D721Med (cell line): ENCODE measurements around the gene INSR.

Source experiments
- DNase-seq: peaks from one replicate; pipeline ENCODE4 v3.0.0; 2011; ENCODE audit warnings: low spot score; ENCODE audit not compliant: insufficient read length
- FAIRE-seq: peaks from 2 replicates; lab custom pipeline; 2011; peaks lifted over from hg19 to GRCh38; lab: Jason Lieb, UNC
- TF ChIP-seq, protein P1 (sequence below): IDR thresholded peaks from 2 replicates; pipeline ENCODE4 v1.5.1; 2012; ENCODE audit warnings: mild to moderate bottlenecking, control low read depth; ENCODE audit not compliant: insufficient read depth; ENCODE audit errors: missing control alignments

INSR gene

GRCh38 chr19:7195046-7195445 is 99.2 kb downstream of the INSR start:
- FAIRE-seq (no peak), DNase-seq (no peak)
- TF ChIP-seq, protein P1, sequence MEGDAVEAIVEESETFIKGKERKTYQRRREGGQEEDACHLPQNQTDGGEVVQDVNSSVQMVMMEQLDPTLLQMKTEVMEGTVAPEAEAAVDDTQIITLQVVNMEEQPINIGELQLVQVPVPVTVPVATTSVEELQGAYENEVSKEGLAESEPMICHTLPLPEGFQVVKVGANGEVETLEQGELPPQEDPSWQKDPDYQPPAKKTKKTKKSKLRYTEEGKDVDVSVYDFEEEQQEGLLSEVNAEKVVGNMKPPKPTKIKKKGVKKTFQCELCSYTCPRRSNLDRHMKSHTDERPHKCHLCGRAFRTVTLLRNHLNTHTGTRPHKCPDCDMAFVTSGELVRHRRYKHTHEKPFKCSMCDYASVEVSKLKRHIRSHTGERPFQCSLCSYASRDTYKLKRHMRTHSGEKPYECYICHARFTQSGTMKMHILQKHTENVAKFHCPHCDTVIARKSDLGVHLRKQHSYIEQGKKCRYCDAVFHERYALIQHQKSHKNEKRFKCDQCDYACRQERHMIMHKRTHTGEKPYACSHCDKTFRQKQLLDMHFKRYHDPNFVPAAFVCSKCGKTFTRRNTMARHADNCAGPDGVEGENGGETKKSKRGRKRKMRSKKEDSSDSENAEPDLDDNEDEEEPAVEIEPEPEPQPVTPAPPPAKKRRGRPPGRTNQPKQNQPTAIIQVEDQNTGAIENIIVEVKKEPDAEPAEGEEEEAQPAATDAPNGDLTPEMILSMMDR = no peak

DNA sequence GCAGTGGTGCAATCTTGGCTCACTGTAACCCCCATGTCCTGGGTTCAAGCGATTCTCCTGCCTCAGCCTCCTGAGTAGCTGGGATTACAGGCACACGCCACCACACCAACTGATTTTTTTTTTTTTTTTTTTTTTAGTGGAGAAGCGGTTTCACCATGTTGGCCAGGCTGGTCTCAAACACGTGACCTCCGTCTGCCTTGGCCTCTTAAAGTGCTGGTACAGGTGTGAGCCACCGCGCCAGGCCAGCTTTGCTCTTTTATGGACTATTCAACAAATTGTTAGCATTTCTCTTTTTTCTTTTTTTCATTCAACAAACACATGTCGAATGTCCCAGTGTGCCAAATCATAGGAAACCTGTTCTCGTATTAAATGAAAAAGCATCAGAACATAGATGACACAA is 99.6 kb downstream of the INSR start:
- DNase-seq (no peak), FAIRE-seq (no peak)
- TF ChIP-seq, protein P1 = no peak

DNA sequence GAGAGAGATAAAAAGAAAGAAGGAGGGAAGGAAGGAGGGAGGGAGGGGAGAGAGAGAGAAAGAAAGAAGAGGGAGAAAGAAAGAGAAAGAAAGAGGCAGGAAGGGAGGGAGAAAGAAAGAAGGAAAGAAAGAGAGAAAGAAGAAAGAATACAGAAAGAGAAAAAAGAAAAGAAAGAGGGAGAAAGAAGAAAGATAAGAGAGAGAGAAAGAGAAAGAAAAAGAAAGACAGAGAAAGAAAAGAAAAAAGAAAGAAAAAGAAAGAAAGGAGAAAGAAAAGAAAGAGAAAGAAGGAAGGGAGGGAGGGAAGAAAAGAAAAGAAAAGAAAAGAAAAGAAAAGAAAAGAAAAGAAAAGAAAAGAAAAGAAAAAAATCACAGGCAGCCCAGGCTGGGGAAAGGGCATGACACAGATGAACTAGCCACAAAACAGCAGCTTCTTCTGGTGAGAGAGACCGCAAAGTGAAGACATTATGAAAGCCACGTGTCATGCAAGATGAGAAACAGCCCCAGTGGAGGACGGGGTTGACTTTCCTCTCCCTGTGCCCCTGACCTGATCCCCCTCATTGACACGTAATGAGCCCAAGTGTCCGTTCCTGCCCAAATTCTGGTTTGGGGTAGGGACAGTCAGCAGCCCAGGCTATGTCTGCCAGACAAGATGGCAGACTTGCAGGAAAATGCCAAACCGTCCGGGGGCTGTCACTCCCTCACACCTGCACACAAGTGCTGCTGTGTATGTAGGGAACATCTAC is 102.1 kb downstream of the INSR start:
- no peak for FAIRE-seq
- no peak for DNase-seq
- TF ChIP-seq, protein P1 = no peak

DNA sequence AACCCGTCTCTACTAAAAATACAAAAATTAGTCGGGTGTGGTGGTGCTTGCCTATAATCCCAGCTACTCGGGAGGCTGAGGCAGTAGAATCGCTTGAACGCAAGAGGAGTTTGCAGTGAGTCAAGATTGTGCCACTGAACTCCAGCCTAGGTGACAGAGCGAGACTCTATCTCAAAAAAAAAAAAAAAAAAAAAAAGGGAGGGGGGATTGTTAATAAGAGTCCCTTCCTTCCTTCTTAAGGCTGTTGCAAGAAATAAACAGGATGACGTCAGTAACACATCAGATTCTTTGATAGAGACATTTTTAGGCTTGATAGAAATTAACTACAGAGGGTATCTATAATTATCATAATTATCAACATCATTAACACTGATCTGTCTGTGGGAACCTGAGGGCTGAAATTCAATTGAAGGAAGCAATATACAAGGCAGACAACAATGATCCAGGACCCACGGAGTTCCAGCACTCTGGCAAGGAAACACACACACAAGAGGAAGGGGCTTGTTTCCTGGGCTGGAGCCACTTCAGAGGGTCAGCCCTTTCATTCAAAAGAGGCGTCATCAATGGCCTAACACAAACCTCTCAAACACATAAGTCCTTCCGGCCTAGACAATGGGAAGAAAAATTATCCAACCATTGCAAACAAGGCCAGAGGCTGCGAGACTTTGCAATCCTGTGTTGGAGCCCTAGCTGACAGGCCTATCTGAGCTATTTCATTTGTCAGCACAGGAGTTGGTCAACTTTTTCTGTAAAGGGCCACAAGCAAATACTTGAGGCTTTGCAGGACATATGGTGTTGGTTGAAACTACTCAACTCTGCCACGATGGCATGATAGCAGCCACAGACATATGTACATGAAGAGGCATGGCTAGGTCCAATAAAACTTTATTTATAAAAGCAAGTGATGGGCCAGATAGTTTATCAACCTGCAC is 105.2 kb downstream of the INSR start:
- no peak for DNase-seq
- no peak for FAIRE-seq

GRCh38 chr19:7187605-7188339 is 106.4 kb downstream of the INSR start:
- no peak for DNase-seq
- TF ChIP-seq, protein P1 = peak; percentile 20
- FAIRE-seq = no peak

More for the DNA sequence above, 105.2 kb downstream of the INSR start:
- TF ChIP-seq, protein P1 = no peak

- DNase-seq = no peak
- no peak for FAIRE-seq
- TF ChIP-seq, protein P1 = no peak
These were observed 111.7 kb downstream of the INSR start for GRCh38 chr19:7182489-7182888.
